Measurements from ENCODE around the gene DLX4.

Gene DLX4

GRCh38 chr17:49924589-49924988 lies 44.4 kb upstream of the DLX4 start:
- no peak overlapping the region for H3K9ac ChIP-seq

GRCh38 chr17:49925921-49926320 lies 43.1 kb upstream of the DLX4 start:
- Histone ChIP-seq H3K4me2 (no peak overlapping the region), H4K20me1 (ENCODE audit: insufficient read depth) (no peaks in the 10 kb centered on the region), H3K79me2 (ENCODE audit: insufficient read depth, low read depth) (no peaks in the 10 kb centered on the region), H3K4me1 (ENCODE audit: low read depth, poor library complexity, severe bottlenecking) (no peaks in the 10 kb centered on the region), H3K27me3 (ENCODE audit: insufficient read depth, low read depth) (peaks cover 99% of the 10 kb centered on the region), H3K9ac (no peak overlapping the region), H3K36me3 (ENCODE audit: insufficient read depth) (no peaks in the 10 kb centered on the region), H3K27ac (no peak overlapping the region), H2AFZ (ENCODE audit: low read depth) (no peak overlapping the region), H3K4me3 (IDR thresholded peaks at IDR 0.05; ENCODE audit: insufficient read depth, low read depth, low read length) (no peak overlapping the region)
- TF ChIP-seq CTCF (conservative IDR thresholded peaks at IDR 0.05; ENCODE audit: low read depth, low read length) = no peak

More at GRCh38 chr17:49924589-49924988, 44.4 kb upstream of the DLX4 start:
- no peak overlapping the region for H3K4me2 ChIP-seq
- TF ChIP-seq CTCF (conservative IDR thresholded peaks at IDR 0.05; ENCODE audit: low read depth, low read length) = no peak
- peaks cover 99% of the 10 kb centered on the region for H3K27me3 ChIP-seq (ENCODE audit: insufficient read depth, low read depth)
- H3K4me1 ChIP-seq (ENCODE audit: low read depth, poor library complexity, severe bottlenecking) = no peaks in the 10 kb centered on the region
- no peak overlapping the region for H3K27ac ChIP-seq
- no peak overlapping the region for H2AFZ ChIP-seq (ENCODE audit: low read depth)
- no peak overlapping the region for H3K4me3 ChIP-seq (IDR thresholded peaks at IDR 0.05; ENCODE audit: insufficient read depth, low read depth, low read length)
- H3K36me3 ChIP-seq (ENCODE audit: insufficient read depth) = no peaks in the 10 kb centered on the region
- no peaks in the 10 kb centered on the region for H3K79me2 ChIP-seq (ENCODE audit: insufficient read depth, low read depth)
- no peaks in the 10 kb centered on the region for H4K20me1 ChIP-seq (ENCODE audit: insufficient read depth)

- Histone ChIP-seq H3K4me2 (no peak overlapping the region), H3K36me3 (ENCODE audit: insufficient read depth) (no peaks in the 10 kb centered on the region), H3K4me1 (ENCODE audit: low read depth, poor library complexity, severe bottlenecking) (no peaks in the 10 kb centered on the region), H4K20me1 (ENCODE audit: insufficient read depth) (no peaks in the 10 kb centered on the region), H3K27ac (no peak overlapping the region), H3K4me3 (IDR thresholded peaks at IDR 0.05; ENCODE audit: insufficient read depth, low read depth, low read length) (no peak overlapping the region), H3K79me2 (ENCODE audit: insufficient read depth, low read depth) (no peaks in the 10 kb centered on the region), H3K27me3 (ENCODE audit: insufficient read depth, low read depth) (peaks cover 99% of the 10 kb centered on the region), H3K9ac (no peak overlapping the region), H2AFZ (ENCODE audit: low read depth) (no peak overlapping the region)
- TF ChIP-seq CTCF (conservative IDR thresholded peaks at IDR 0.05; ENCODE audit: low read depth, low read length) = no peak
Observed at GRCh38 chr17:49926886-49927285, 42.1 kb upstream of the DLX4 start.

- H4K20me1 ChIP-seq (ENCODE audit: insufficient read depth) = no peaks in the 10 kb centered on the region
- H3K4me2 ChIP-seq = no peak overlapping the region
- H3K27ac ChIP-seq = no peak overlapping the region
- H3K36me3 ChIP-seq (ENCODE audit: insufficient read depth) = no peaks in the 10 kb centered on the region
- no peak overlapping the region for H3K9ac ChIP-seq
- no peaks in the 10 kb centered on the region for H3K79me2 ChIP-seq (ENCODE audit: insufficient read depth, low read depth)
- no peak overlapping the region for H3K4me3 ChIP-seq (IDR thresholded peaks at IDR 0.05; ENCODE audit: insufficient read depth, low read depth, low read length)
- peaks cover 99% of the 10 kb centered on the region for H3K27me3 ChIP-seq (ENCODE audit: insufficient read depth, low read depth)
- no peaks in the 10 kb centered on the region for H3K4me1 ChIP-seq (ENCODE audit: low read depth, poor library complexity, severe bottlenecking)
- no peak for TF ChIP-seq CTCF (conservative IDR thresholded peaks at IDR 0.05; ENCODE audit: low read depth, low read length)
- H2AFZ ChIP-seq (ENCODE audit: low read depth) = no peak overlapping the region
Observed at GRCh38 chr17:49928126-49928800, 40.7 kb upstream of the DLX4 start.

Data from KMS-11 (cell line).